Natural killer cell (primary cell): Measurements from ENCODE around the gene PKIG. TPM values are rescaled to one million over a fixed set of nuclear protein-coding genes. Genes with fewer than 3 reads are reported as not detected.

Experiments
- ATAC-seq, 3 donors: fragments of 150-1000 bp in 2 of 3; fragments of 200-7000 bp in 1 of 3; cut with Tn5 transposase; 1 replicate in 1 of 3; 2 replicates in 2 of 3; pipeline ENCODE4 v1.10.0; 2021; ENCODE audit warnings: mild to moderate bottlenecking in 2 of 3, moderate library complexity in 2 of 3
- DNase-seq, 2 donors: peaks; one replicate each; pipeline versions ENCODE4 v3.0.0 to v3.0.0-alpha.2; 2013 to 2021; ENCODE audit warnings: mixed read lengths in 1 of 2
- H3K27ac ChIP-seq: one replicate; pipeline ENCODE4 v1.5.1; 2013; ENCODE audit warnings: mild to moderate bottlenecking, low read length
- H3K27me3 ChIP-seq: one replicate; pipeline ENCODE4 v1.6.1; 2013; ENCODE audit warnings: low read length; ENCODE audit not compliant: control insufficient read depth, insufficient read depth
- H3K36me3 ChIP-seq: one replicate; pipeline ENCODE4 v1.6.1; 2013; ENCODE audit warnings: low read length; ENCODE audit not compliant: control insufficient read depth, insufficient read depth
- H3K4me1 ChIP-seq: one replicate; pipeline ENCODE4 v1.6.1; 2013; ENCODE audit warnings: low read length; ENCODE audit not compliant: control insufficient read depth, insufficient read depth
- H3K4me3 ChIP-seq: one replicate; pipeline ENCODE4 v1.5.1; 2013; ENCODE audit warnings: low read length
- H3K9me3 ChIP-seq: one replicate; pipeline ENCODE4 v1.6.1; 2013; ENCODE audit warnings: low read length; ENCODE audit not compliant: control insufficient read depth, insufficient read depth
- H3K27ac Mint-ChIP-seq, 2 donors: one replicate each; pipeline ENCODE4 v1.8.0; 2022; ENCODE audit warnings: mild to moderate bottlenecking in 2 of 2, mixed read lengths in 2 of 2, moderate library complexity in 1 of 2
- H3K27me3 Mint-ChIP-seq, 2 donors: one replicate each; pipeline ENCODE4 v1.8.0; 2022; ENCODE audit warnings: low read depth in 2 of 2, mixed read lengths in 2 of 2
- H3K36me3 Mint-ChIP-seq: one replicate; pipeline ENCODE4 v1.8.0; 2022; ENCODE audit warnings: mixed read lengths
- H3K4me1 Mint-ChIP-seq, 2 donors: one replicate each; pipeline ENCODE4 v1.8.0; 2022; ENCODE audit warnings: mixed read lengths in 2 of 2
- H3K4me3 Mint-ChIP-seq: one replicate; pipeline ENCODE4 v1.8.0; 2022; ENCODE audit warnings: mild to moderate bottlenecking, moderate library complexity, mixed read lengths
- H3K9me3 Mint-ChIP-seq, 2 donors: one replicate each; pipeline ENCODE4 v1.8.0; 2022; ENCODE audit warnings: mixed read lengths in 2 of 2
- WGBS: methylation state at CpG from one replicate; pipeline ENCODE4 v1.1.7; 2013; ENCODE audit warnings: missing lambda C conversion rate; ENCODE audit not compliant: insufficient coverage; 5-methylcytosine and 5-hydroxymethylcytosine counted together
- intact Hi-C: fragments of 100-400 bp; cut with micrococcal nuclease; formaldehyde crosslinking; loops from one replicate; pipeline ENCODE4 v1.14.2; 2022
- total RNA-seq, 4 donors: library from RNA; stranded (reverse); fragments of 120-200 nt in 1 of 4; gene quantifications; one replicate each; pipeline versions ENCODE4 v1.2.3 to v1.2.4, GENCODE V29; 2013 to 2022
- TF ChIP-seq, protein P1 (sequence below): fragments of 200-600 bp; IDR thresholded peaks from one replicate; pipeline ENCODE4 v1.8.0; 2022; ENCODE audit warnings: antibody characterized with exemption

PKIG gene
- total RNA-seq, 3 donors from 2014 or later (not counting 1 experiment from before 2014, with no cell fraction given) = 0.82 to 1.5 (median 1.5) TPM

- TF ChIP-seq, protein P1, sequence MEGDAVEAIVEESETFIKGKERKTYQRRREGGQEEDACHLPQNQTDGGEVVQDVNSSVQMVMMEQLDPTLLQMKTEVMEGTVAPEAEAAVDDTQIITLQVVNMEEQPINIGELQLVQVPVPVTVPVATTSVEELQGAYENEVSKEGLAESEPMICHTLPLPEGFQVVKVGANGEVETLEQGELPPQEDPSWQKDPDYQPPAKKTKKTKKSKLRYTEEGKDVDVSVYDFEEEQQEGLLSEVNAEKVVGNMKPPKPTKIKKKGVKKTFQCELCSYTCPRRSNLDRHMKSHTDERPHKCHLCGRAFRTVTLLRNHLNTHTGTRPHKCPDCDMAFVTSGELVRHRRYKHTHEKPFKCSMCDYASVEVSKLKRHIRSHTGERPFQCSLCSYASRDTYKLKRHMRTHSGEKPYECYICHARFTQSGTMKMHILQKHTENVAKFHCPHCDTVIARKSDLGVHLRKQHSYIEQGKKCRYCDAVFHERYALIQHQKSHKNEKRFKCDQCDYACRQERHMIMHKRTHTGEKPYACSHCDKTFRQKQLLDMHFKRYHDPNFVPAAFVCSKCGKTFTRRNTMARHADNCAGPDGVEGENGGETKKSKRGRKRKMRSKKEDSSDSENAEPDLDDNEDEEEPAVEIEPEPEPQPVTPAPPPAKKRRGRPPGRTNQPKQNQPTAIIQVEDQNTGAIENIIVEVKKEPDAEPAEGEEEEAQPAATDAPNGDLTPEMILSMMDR = no peak
- H3K27me3 ChIP-seq = no peaks in the 10 kb centered on the region
- H3K9me3 ChIP-seq = no peaks in the 10 kb centered on the region
- no peak overlapping the region for H3K27ac ChIP-seq
- H3K27ac Mint-ChIP-seq = no peak overlapping the region
- H3K9me3 Mint-ChIP-seq = no peaks in the 10 kb centered on the region
- no peak overlapping the region for H3K4me3 ChIP-seq
- H3K4me1 Mint-ChIP-seq = peaks cover 13 to 23% of the 10 kb centered on the region in 2 donors
- no peaks in the 10 kb centered on the region for H3K36me3 Mint-ChIP-seq
- no peaks in the 10 kb centered on the region for H3K27me3 Mint-ChIP-seq
- no peak for DNase-seq
- H3K4me1 ChIP-seq = no peaks in the 10 kb centered on the region
- no peak for ATAC-seq
- no peak overlapping the region for H3K4me3 Mint-ChIP-seq
- intact Hi-C loops = no loop called here
- H3K36me3 ChIP-seq = peaks cover 53% of the 10 kb centered on the region
- 96% methylated on average over 10 of the region's 10 CpGs for WGBS
Measured at GRCh38 chr20:44629542-44629941, 47.2 kb downstream of the PKIG start.

DNA sequence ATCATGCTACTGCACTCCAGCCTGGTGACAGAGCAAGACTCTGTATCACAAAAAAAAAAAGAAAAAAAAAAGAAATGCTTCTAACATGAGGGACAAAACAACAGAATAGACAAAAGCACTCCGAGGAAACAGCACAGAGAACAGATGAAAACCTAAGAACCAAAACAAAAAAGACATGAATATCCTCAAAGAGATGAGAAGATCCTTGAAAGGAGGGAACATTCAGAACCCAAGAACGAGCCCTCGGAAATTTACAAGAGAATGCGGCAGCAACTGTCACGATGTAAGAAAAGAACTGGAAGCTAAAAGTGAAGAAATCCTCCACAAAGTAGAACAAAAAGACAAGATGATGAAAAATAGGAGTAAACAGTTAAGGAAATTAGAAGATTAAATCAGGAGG lies 47.9 kb downstream of the PKIG start:
- 95% methylated on average over 4 of the region's 5 CpGs for WGBS
- Histone ChIP-seq H3K27ac (no peak overlapping the region), H3K36me3 (peaks cover 53% of the 10 kb centered on the region), H3K9me3 (no peaks in the 10 kb centered on the region), H3K27me3 (no peaks in the 10 kb centered on the region), H3K4me3 (no peak overlapping the region), H3K4me1 (no peaks in the 10 kb centered on the region)
- Mint-ChIP-seq H3K4me3 (no peak overlapping the region), H3K36me3 (no peaks in the 10 kb centered on the region), H3K9me3 (no peaks in the 10 kb centered on the region), H3K27me3 (no peaks in the 10 kb centered on the region), H3K4me1 (peaks cover 13 to 23% of the 10 kb centered on the region in 2 donors), H3K27ac (no peak overlapping the region)
- no peak for ATAC-seq
- intact Hi-C loops = no loop called here
- DNase-seq = no peak
- TF ChIP-seq, protein P1 = no peak

DNA sequence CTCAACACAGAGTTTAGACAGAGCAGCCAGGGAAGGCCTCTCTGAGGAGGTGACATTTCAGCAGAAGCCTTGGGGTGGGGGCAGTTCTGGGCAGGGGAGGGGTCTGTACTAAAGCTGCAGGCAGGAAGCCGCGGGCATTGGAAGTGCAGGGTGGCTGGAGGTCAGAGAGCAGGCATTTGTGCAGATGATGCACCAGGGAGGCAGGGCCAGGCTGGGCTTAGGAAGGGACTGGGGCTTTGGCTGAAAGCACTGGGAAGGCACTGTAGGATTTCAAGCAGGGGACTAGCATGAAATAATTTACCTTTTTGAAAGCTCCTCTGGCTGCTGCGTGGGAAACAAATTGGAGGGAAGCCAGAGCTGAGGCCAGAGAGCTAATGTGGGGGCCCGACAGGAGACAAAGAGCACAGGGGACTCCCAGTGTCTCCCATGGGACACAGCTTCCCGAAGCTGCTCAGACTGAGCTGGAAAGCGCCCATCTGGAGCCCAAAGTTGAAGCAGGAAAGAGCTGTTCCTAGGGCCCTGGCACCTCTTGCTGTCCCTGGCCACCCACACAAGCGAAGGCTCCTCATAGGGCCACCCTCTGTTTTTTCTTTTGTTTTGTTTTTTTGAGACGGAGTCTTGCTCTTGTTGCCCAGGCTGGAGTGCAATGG lies 49.8 kb downstream of the PKIG start:
- Histone ChIP-seq H3K4me1 (no peaks in the 10 kb centered on the region), H3K9me3 (no peaks in the 10 kb centered on the region), H3K27me3 (no peaks in the 10 kb centered on the region), H3K27ac (no peak overlapping the region), H3K4me3 (no peak overlapping the region), H3K36me3 (peaks cover 45% of the 10 kb centered on the region)
- Mint-ChIP-seq H3K36me3 (no peaks in the 10 kb centered on the region), H3K4me3 (no peak overlapping the region), H3K9me3 (no peaks in the 10 kb centered on the region), H3K27me3 (no peaks in the 10 kb centered on the region), H3K27ac (peak overlapping the region in 1 of 2 donors; percentile 78), H3K4me1 (peaks cover 13 to 21% of the 10 kb centered on the region in 2 donors)
- TF ChIP-seq, protein P1 = no peak
- WGBS = 91% methylated on average over 8 of the region's 8 CpGs
- intact Hi-C loops = no loop called here
- DNase-seq (no peak), ATAC-seq (no peak)
